Ovary (tissue), 3 donors: ENCODE data around the gene GNG12.

Experiments used
- CTCF ChIP-seq, 3 donors: fragments of 450-650 bp in 2 of 3; fragments of 200-600 bp in 1 of 3; IDR thresholded peaks; one replicate each; pipeline versions ENCODE4 v1.5.1 to v1.8.0; 2016 to 2022; ENCODE audit warnings: antibody characterized with exemption in 3 of 3, mild to moderate bottlenecking in 1 of 3
- POLR2A ChIP-seq: fragments of 450-650 bp; IDR thresholded peaks from one replicate; pipeline ENCODE4 v1.6.1; 2017; ENCODE audit warnings: antibody characterized with exemption, mild to moderate bottlenecking, moderate library complexity
- donor health status: DM: no; HTN: no; CAD: no.

- TF ChIP-seq POLR2A (no peak), CTCF (IDR thresholded peaks at IDR 0.05) (no peak)
Observed at GRCh38 chr1:67690411-67690810, 142.9 kb downstream of the GNG12 start.
